ENCODE results near the gene SWSAP1.

The SWSAP1 gene

DNA sequence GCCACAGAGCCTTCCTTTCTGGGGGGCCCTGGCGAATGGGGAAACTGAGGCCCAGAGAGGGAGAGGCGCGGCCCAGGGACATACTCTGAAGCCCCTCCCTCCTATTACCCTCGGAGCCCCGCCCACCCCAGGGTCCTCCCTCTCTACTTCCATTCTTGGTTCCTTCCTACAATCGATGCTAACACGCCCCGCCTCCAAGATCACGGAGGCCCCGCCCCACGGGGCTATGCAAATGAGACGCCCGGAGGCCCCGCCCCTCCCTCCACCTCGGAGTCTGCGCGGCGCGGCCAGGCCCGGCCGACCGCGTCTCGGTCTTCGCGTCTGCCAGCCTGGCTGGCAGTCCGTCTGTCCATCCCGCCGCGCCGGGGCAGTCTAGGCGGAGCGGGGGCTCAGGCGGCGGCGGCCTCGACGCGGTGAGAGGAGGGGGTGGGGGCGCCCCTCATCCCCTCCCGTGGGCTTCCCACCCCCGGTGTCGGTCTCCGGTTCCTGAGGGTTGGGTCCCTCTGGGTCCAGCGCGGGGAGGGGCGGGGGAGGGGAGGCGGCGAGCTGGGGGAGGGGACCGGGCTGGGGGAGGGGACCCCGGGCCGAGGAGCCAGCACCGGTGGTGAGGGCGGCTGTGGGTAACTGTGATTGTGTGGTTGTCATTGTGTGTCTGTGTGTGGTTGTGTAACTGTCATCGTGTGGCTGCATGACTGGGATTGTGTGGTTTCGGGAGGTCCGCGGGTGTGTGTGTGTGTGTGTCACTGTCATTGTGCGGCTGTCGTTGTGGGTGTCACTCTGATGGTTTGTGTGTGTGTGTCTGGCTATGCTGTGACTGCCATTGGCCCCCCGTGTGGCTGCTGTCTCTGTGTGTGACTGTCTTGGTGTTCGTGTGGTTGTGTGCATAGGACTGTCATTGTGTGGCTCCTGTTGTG, 19.0 kb upstream of the SWSAP1 start, which contains the start of gene PLPPR2:
TSS of gene PLPPR2 (plus strand) at position 273 of the 914 bp plus-strand sequence. CDS start 2,242 bp downstream, outside the sequence.
- peak; percentile 90 for DNase-seq

DNA sequence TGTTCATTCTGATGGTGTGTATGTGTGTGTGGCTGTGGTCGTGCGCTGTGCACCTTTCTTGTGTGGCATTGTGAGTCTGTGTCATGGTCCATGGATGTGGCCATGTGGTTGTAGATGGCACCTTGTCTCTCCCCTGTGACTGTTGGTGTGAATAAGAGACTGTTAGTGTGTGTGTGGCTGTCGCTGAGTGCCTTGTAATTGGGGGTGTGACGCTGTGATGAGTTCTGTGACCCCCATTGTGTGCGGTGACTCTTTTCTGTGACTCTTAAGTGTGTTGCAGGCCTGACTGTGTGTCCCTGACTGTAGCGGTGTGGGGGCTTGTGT, 18.4 kb upstream of the SWSAP1 start:
- DNase-seq = no peak

DNA sequence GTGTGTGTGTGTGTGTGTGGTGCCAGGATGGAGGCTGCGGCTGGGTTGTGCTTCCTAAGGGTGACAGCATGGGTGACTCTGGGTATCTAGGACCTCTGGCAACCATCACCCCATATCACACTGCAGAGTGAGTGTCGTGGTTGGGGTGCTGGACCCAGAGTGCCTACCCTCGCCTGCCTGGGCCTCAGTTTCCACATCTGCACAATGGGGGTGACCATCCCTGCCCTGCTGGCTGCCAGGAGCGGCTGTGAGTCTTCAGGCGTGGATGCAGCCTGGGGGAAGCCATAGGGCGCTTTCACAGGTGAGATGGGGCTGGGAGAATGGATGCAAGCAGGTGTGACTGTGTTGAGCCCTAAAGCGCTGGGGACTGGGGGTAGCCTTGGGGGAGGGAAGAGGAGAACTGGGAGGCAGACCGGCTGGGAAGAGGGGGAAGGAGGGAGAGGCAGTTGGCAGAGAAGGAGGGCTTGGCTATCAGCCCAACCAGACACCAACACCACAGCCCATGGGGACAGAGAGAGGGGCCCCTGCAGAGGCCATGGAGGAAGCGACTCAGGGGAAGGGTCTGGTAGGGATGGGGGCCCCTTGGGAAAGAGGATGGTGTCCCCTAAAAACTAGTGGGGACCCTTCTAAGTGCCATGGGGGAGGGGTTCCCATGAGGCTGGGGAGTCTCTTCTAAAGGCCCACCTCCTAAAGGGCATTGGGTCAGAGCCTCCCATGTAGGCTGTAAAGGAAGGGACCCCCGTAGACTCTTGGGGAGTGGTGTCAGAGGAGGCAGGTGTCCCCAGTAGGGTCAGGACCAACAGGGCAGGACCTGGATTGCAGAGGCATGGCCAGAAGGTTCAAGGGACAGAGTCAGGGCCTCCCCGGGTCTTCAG, 17.6 kb upstream of the SWSAP1 start:
- no peak for DNase-seq

DNA sequence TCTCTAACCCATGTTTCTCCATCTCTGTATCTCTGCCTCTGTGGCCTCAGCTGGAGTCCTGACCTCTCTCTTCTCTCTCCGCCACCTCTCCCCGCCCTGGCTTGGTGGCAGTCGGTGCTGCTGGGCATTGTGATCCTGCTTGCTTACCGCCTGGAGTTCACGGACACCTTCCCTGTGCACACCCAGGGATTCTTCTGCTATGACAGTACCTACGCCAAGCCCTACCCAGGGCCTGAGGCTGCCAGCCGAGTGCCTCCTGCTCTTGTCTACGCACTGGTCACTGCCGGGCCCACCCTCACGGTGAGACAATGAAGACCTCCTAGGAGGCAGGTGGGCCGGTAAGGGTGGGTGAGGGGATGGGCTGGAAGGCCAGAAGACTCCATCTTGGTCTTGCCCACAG, 15.0 kb upstream of the SWSAP1 start:
- DNase-seq = no peak

DNA sequence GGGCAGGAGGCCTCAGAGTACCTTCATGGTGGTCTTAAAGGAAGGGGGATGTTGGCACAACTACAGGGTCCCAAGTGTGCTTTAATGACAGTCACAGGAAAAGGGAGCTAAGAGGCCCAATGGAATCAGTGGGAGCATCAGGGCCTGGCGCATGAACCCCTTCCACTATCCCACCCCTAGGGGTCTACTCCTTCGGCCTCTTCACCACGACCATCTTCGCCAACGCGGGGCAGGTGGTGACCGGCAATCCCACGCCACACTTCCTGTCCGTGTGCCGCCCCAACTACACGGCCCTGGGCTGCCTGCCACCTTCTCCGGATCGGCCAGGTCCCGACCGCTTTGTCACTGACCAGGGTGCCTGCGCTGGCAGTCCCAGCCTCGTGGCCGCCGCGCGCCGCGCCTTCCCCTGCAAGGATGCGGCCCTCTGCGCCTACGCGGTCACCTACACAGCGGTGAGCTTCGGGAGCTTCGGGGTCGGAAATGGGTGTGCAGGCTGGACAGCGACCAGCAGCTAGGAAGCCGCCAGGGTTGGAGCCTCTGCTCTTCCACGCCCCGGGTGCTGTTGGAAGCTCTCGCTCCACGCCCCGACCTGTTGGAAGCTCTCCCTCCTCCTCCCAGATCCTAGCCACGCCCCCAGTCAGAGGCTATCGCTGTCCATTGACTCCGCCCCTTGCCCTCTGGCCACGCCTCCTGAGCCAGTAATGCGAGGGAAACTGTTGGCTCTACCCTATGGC, 13.3 kb upstream of the SWSAP1 start:
- DNase-seq = no peak

DNA sequence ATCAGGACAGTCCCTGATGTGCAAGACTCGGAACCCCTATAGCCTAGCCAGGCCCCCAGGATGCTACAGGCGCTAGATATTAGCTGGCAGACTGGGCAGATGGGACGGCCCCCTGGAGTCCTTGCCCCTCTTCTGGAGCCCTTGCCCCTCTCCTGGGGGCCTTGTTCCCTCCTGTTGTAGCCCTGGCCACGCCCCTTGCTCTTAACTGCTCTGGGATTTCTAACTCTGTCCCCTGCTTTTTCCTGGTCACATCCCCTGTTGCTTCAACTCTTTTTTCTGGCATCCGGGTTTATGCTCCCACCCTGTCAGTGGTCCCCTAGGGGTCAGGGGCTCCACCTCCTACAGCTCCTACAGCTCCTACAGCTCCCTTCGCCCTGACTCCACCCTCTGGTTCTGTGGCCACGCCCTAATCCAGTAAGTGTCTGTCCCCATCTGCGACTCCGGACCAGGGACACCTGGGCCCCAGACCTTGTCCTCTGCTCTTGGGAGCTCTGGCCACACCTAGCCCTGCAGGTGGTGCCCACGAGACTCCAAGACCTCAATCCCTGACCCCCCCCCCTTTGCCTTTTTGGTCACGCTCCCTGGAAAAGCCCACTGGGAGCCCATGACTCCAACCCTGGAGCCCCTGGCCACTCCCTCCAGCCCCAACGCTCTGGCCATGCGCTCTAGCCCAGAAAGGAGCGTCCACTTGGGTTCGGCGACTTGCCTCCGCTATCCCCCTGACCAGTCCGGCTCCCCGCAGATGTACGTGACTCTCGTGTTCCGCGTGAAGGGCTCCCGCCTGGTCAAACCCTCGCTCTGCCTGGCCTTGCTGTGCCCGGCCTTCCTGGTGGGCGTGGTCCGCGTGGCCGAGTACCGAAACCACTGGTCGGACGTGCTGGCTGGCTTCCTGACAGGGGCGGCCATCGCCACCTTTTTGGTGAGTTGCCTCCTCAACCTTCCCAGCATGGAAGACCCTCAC, 12.4 kb upstream of the SWSAP1 start:
- DNase-seq = no peak

DNA sequence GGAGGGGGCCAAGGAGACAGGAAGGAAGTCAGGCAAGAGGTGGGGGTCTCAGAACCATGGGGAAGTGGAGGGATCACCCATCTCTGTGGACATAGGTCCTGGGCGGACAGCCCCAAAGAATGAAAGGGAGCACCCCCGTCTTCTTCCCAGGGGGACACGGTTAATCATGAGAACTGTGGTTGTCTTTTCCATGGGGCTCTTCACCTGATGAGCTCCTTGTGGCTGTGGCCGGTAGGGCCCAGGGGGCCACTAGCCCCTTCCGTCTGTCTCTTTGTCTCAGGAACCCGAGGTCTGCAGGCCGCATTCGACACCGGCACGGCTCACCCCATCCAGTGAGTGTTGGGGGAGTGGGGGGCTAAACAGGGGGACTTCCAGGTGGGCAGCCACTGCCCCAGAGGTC, 10.6 kb upstream of the SWSAP1 start:
- DNase-seq = no peak

DNA sequence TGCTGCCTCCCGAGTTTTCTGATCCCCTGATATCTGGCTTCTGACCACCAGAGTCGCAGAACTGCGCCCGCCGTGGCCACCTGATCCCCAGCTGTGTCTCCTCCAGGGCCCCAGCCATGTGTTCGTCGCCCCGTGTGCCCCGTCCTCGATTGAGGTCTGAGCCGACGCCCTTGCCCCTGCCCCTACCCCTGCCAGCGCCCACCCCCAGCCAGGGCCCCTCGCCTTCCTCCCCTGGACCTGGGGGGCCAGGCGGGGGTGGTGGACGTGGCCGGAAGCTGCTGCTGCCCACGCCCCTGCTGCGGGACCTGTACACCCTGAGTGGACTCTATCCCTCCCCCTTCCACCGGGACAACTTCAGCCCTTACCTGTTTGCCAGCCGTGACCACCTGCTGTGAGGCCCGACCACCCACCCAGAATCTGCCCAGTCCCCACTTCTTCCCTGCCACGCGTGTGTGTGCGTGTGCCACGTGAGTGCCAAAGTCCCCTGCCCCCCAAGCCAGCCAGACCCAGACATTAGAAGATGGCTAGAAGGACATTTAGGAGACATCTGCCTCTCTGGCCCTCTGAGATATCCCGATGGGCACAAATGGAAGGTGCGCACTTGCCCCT, 10.1 kb upstream of the SWSAP1 start:
- DNase-seq = no peak

DNA sequence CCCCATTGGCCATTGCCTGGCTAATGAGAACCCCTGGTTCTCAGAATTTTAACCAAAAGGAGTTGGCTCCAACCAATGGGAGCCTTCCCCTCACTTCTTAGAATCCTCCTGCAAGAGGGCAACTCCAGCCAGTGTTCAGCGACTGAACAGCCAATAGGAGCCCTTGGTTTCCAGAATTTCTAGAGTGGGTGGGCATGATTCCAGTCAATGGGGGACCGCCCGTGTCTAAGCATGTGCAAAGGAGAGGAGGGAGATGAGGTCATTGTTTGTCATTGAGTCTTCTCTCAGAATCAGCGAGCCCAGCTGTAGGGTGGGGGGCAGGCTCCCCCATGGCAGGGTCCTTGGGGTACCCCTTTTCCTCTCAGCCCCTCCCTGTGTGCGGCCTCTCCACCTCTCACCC, 9.5 kb upstream of the SWSAP1 start:
- no peak for DNase-seq

DNA sequence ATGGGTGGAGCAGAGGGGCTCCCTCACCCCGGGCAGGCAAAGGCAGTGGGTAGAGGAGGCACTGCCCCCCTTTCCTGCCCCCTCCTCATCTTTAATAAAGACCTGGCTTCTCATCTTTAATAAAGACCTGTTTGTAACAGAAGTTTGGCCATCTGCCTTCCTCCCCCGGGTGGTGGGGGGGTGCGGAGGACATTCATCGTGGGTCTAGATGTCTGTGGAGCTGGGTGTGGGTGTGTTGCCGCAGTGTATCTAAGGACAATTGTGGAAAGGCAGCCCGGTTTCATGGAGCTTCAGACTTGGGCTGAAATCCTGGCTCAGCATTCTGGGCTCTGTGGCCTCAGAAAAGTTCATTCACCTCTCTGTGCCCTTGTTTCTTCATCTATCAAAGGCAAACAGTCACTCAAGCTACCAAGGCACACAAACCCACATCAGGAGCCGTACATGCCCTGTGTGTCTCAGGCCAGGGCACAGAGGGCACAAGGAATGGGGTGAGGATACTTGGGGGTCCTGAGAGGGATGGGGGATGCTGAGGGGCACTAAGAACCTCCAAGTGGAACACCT, 8.8 kb upstream of the SWSAP1 start:
- DNase-seq = no peak

DNA sequence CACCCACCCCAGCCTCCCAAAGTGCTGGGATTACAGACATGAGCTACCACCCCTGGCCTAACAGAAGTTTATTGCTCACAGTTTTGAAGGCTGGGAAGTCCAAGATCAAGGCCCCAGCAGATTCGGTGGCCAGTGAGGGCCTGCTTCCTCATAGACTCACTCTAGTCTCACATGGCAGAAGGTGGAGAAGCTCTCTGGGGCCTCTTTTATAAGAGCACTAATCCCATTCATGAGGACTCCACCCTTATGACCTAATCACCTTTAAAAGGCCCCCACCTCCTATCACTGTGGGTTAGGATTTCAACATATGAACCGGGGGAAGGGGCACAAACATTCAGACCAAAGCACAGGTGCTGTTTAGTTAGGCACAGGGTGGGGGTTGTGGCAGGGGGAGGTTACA, 6.9 kb upstream of the SWSAP1 start:
- DNase-seq = no peak

DNA sequence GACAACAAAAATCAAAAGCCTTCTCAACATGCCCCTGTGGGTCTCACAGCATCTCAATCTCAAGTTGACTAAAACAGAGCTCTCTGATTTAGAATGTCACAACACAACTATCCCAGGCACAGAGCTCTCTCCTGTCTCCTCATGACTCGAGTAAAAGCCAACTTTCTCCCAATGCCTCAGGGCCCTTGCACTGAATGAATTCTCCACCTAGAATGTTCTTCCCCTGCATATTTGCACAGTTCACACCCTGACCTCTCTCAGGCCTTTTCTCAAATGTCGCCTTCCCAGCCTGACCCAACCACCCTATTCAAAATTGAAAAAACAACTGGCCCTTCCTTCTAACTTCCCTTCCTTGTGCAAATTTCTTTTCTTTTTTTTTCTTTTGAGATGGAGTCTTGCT, 3.7 kb upstream of the SWSAP1 start:
- DNase-seq = no peak

DNA sequence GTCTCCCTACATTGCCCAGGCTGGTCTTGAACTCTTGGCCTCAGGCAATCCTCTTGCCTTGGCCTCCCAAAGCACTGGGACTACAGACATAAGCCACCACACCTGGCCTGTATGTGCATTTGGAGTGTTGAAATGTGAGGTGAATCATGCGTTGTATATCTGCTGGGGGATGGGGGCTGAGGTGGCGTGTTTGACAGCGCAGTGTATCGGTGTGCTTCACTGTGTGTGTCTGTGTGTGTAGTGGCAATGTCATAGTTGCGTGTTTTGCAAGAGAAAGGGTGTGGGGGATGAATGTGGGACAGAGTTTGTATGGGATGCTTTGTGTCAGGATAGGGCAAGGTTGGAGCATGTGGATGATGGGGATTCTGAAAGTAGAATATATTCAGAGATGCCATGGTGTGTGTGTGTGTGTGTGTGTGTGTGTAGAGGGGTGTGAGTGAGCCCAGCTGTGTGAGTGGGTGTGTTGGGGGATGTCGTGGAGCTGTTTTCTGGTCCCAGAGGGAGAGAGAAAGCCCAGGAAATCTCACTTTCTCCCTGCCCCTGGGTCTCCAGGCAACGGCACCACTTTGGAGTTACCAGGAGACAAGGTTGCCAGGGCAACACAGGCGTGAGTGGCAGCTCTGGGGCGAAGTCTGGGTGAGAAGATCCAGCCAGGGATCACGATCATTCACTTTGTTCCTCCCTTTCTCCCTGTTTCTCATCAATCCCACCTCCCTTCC, 1.1 kb upstream of the SWSAP1 start:
- no peak for DNase-seq

DNA sequence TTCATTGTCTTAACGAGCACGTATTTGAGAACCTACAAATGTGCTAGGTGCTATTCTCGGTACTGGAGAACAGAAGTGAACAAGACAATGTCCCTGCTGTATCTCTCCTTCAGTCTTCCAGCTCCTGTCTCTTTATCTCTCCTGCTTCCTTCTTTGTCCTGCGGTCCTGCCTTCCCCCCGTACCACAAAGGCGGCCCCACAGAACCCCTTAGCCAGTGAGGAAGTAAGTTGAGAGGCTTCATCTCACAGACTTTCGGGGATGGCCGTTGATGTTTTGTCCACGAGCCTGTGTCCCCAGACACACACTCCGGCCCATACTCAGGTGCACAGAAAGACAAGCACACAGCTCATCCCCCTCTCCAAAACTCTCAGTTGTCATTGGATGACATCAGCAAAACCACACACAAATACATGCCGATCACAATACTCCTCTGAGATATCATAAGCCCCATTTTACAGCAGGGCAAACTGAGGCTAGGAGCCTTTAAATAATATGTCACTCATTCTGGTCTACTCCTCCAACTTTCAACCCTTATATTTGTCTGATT, 507 bp upstream of the SWSAP1 start:
- no peak for DNase-seq

DNA sequence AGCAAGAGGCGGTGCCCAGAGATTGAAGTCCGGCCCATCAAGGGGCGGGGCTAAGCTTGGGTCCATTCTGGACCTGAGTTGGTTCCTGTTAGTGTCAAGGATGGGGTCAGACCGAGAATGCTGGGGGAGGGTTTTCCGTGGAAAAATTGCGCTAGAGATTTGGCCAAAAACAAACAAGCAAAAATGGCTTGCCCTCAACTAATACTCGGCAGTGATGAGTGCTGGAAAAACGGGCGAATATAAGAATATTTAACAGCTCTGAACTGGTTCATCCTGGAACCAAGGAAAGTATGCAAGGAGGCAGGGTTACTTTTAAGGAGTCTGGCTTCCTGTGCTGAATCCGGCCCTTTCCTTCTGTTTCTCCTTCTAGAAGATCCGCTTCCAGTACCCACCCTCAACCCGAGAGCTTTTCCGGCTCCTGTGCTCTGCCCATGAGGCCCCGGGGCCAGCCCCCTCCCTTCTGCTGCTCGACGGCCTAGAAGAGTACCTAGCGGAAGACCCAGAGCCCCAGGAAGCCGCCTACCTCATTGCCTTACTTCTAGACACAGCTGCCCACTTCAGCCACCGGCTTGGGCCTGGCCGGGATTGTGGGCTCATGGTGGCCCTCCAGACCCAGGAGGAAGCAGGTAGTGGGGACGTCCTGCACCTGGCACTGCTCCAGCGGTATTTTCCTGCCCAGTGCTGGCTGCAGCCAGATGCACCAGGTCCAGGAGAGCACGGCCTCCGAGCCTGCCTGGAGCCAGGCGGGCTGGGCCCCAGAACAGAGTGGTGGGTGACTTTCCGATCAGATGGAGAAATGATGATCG, 880 bp downstream of the SWSAP1 start:
- peak; percentile 79 for DNase-seq

DNA sequence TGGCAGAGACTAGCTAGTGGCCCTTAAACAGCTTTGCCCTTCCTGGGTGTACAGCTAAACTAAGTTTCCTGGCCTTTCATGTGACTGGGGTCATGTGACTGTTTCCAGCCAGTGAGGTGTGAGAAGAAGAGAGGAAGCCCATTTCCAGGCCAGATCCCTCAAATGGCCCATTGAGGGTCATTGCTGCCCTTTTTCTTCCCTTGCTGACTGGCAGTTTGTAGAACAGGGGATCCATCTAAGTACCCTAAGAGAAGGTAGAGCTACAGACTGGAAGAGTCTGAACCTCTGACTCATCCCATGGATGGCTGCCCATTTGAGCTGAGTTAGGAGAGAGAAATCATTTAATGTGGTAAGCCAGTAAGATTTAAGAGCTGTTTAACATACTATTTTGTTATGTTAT, 2.8 kb downstream of the SWSAP1 start:
- DNase-seq = no peak

DNA sequence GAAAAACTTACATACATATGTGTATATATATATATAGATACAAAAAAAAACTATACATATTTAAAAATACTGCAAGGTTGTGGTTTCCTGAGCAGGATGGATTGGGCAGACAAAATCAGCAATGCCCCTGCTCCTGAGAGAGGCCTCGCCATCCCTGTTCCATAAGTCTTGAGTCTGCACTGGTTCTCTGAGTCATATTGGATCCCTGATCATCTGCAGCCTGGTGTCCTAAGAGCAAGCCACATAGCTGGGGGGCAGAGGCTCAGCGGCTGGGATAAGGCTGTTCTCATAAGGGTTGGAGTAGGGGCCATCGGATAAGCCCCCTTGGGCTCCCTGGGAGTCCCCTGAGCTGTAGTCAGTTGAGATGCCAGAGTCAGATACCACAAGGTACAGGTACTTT, 3.3 kb downstream of the SWSAP1 start:
- DNase-seq = no peak

DNA sequence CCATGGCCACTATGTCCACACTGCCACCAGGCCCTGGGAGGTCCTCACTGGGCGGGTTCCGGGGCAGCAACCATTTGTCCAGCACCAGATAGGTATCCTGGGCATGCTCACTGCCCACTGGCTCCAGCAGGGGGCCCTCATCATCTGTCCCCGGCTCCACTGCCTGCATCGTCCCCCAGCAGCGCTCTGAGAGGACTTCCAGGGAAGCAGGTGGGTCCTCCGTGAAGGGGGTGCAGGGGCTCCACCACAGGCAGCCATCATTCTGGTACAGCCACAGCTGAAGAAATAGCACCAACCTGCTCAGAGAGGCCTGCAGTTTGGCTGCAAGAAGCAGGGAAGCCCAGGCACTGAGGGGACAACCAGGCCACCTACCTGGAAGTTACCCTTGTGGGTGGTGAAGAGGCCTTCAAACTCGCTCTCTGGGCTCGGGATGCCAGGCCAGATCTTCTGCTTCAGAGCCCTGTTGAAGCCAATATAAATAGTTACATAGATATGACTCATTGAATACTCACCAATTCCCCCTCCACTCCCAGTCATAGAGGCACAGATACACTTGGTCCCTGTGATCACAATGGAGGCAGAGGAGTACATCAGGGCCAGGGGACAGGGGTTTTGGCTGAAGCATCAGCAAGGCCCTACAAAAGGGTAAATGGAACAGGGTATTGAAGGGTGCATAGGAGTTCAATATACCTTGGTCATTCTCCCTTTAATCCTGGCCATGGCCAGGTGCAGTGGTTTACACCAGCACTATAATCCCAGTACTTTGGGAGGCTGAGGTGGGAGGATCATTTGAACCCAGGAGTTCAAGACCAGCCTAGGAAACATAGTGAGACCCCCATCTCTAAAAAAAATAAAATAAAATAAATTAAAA, 4.1 kb downstream of the SWSAP1 start:
- DNase-seq = no peak
